Measurements from ENCODE around the gene ZRANB1.

Gene ZRANB1

DNA sequence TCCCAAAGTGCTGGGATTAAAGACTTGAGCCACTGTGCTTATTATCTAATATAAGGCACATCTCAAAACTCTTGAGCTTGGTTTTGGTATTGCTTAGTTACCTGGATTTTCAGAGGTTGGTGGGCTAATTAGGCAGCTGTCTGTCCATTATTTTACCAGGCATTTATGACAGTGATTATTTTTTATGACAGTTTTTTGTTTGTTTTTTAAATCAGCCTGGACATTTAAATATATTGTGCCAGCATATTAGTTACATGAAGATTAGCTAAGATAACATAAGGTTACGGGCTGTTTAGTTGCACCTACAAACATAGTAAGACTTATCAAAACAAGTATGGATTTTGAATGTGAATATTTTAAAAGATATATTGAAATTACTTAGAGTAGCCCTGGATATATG is 2.6 kb upstream of the ZRANB1 start:
- DNase-seq (ENCODE audit: low read depth): no peak
- no peak overlapping the region for H3K4me3 ChIP-seq (ENCODE audit: low read length)
- TF ChIP-seq, protein P1, sequence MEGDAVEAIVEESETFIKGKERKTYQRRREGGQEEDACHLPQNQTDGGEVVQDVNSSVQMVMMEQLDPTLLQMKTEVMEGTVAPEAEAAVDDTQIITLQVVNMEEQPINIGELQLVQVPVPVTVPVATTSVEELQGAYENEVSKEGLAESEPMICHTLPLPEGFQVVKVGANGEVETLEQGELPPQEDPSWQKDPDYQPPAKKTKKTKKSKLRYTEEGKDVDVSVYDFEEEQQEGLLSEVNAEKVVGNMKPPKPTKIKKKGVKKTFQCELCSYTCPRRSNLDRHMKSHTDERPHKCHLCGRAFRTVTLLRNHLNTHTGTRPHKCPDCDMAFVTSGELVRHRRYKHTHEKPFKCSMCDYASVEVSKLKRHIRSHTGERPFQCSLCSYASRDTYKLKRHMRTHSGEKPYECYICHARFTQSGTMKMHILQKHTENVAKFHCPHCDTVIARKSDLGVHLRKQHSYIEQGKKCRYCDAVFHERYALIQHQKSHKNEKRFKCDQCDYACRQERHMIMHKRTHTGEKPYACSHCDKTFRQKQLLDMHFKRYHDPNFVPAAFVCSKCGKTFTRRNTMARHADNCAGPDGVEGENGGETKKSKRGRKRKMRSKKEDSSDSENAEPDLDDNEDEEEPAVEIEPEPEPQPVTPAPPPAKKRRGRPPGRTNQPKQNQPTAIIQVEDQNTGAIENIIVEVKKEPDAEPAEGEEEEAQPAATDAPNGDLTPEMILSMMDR (conservative IDR thresholded peaks at IDR 0.05; ENCODE audit: low read depth, low read length): no peak

DNA sequence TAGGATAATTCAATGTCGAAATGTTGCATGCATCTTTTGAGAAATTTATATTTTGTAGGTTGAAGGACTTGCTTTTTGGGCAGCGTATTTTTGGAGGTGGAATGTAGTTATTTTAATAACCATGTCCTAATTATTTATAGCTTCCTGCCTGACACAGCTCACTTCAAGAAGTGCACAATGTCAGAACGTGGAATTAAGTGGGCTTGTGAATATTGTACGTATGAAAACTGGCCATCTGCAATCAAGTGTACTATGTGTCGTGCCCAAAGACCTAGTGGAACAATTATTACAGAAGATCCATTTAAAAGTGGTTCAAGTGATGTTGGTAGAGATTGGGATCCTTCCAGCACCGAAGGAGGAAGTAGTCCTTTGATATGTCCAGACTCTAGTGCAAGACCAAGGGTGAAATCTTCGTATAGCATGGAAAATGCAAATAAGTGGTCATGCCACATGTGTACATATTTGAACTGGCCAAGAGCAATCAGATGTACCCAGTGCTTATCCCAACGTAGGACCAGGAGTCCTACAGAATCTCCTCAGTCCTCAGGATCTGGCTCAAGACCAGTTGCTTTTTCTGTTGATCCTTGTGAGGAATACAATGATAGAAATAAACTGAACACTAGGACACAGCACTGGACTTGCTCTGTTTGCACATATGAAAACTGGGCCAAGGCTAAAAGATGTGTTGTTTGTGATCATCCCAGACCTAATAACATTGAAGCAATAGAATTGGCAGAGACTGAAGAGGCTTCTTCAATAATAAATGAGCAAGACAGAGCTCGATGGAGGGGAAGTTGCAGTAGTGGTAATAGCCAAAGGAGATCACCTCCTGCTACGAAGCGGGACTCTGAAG is 620 bp downstream of the ZRANB1 start:
- TF ChIP-seq, protein P1 (conservative IDR thresholded peaks at IDR 0.05; ENCODE audit: low read depth, low read length): no peak
- H3K4me3 ChIP-seq (ENCODE audit: low read length): no peak overlapping the region
- DNase-seq (ENCODE audit: low read depth): no peak

DNA sequence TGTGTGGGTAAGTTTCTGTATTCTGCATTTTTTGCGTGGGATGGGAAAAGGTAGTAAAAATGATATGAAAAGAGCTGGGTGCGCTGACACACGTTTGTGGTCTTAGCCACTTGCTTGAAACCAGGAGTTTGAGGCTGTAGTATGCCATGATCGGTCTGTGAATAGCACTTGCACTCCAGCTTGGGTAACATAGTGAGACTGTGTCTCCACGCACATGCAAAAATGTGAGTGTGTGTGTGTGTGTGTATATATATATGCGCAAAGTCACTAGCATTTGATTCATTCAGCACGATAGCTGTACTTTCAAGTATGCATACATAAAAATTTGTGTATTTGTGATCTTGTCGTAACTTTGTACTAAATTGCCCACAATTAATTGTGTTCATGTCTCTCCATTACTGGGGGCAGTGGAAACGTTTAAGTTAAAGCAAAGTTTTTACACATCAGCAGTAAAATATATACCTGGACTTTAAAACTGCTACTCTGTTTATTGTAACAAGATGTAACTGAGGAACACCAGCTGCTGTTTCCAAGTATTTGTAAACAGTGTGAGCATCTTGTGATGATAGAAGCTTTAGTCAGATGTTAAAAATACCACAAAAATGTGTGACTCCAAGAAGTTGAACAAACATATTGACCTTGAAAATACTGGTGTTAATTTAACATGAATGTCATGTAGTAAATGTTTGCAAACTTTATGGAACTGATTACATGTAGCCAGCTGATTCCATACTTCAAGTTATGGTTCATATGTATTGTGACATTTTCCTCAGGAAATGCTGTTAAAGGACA is 1.6 kb downstream of the ZRANB1 start:
- TF ChIP-seq, protein P1 (conservative IDR thresholded peaks at IDR 0.05; ENCODE audit: low read depth, low read length): no peak
- no peak for DNase-seq (ENCODE audit: low read depth)
- H3K4me3 ChIP-seq (ENCODE audit: low read length): no peak overlapping the region

DNA sequence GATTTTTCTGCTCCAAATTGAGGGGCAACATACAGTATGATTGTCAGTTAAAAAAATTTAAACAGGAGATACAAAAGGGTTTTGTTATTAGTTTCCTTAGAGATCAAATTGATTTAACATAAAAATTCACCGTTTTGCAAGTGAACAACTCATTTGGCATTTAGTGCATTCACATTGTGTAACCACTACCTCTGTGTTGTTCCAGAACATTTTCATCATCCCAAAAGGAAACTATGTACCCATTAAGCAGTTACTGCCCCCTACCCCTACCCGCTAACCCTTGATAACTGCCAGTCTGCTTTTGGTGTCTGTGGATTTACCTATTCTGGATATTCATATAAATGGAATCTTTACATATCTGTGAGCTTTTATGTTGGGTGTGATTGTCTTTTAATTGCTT is 3.1 kb downstream of the ZRANB1 start:
- DNase-seq (ENCODE audit: low read depth): no peak
- TF ChIP-seq, protein P1 (conservative IDR thresholded peaks at IDR 0.05; ENCODE audit: low read depth, low read length): no peak
- H3K4me3 ChIP-seq (ENCODE audit: low read length): no peak overlapping the region

DNA sequence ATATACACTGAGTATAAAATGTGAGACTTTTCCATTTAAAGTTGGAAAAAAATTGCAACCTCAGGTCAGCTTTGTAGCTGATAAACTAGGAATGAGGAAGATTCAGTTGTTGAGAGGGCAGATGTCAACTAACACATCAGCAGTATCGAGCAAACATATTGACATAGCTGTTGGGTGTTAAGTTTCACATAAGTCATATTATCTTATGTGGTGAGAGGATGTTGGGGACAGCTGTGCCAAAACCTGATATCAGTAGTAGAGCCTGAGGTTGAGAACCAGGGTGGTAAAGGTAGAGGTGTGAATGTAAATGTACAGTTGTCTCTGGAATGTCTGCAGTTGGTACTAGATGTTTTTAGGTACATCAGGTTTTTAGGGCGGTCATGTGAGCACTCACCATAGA is 5.0 kb downstream of the ZRANB1 start:
- no peak for DNase-seq (ENCODE audit: low read depth)
- no peak overlapping the region for H3K4me3 ChIP-seq (ENCODE audit: low read length)
- TF ChIP-seq, protein P1 (conservative IDR thresholded peaks at IDR 0.05; ENCODE audit: low read depth, low read length): no peak

DNA sequence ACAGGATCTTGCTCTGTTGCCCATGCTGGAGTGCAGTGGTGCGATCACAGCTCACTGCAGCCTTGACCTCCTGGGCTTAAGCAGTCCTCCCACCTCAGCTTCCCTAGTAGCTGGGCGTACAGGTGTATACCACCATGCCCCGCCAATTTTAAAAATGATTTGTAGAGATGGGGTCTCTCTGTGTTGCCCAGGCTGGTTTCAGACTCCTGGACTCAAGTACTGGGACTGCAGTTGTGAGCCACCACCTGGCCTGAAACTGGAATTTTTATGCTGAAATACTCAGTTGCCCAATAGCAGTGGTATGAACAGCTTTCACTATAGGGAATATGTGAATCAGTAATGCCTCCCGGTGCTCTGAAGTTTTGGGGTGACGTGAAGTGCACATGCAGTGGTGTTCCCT is 7.6 kb downstream of the ZRANB1 start:
- TF ChIP-seq, protein P1 (conservative IDR thresholded peaks at IDR 0.05; ENCODE audit: low read depth, low read length): no peak
- DNase-seq (ENCODE audit: low read depth): no peak
- H3K4me3 ChIP-seq (ENCODE audit: low read length): no peak overlapping the region
